Measurements from ENCODE around the gene GRIN2D.

Gene GRIN2D

GRCh38 chr19:48398375-48399235 is 5.1 kb downstream of the GRIN2D start:
- DNase-seq, result peak; percentile 93

GRCh38 chr19:48400018-48400742 is 6.7 kb downstream of the GRIN2D start:
- no peak for DNase-seq

- no peak for DNase-seq
These were observed 7.8 kb downstream of the GRIN2D start for GRCh38 chr19:48401287-48401686.

- DNase-seq, result peak; percentile 46
These were observed 10.1 kb downstream of the GRIN2D start for GRCh38 chr19:48403606-48404005.

GRCh38 chr19:48405010-48405659 is 11.7 kb downstream of the GRIN2D start:
- DNase-seq, result no peak

GRCh38 chr19:48405850-48406249 is 12.4 kb downstream of the GRIN2D start:
- DNase-seq, result no peak

- DNase-seq, result no peak
These were observed 20.6 kb downstream of the GRIN2D start for GRCh38 chr19:48413879-48414587.

- DNase-seq, result peak; percentile 59
These were observed 21.9 kb downstream of the GRIN2D start for GRCh38 chr19:48415395-48415794.

GRCh38 chr19:48415806-48416221 is 22.3 kb downstream of the GRIN2D start:
- no peak for DNase-seq

- no peak for DNase-seq
These were observed 24.0 kb downstream of the GRIN2D start for GRCh38 chr19:48417421-48417820.

- DNase-seq, result peak; percentile 16
These were observed 25.0 kb downstream of the GRIN2D start for GRCh38 chr19:48418317-48419064.

- peak; percentile 5 for DNase-seq
These were observed 25.9 kb downstream of the GRIN2D start for GRCh38 chr19:48419158-48419920.

GRCh38 chr19:48421548-48421947 is 28.1 kb downstream of the GRIN2D start:
- DNase-seq, result no peak

GRCh38 chr19:48424694-48425219 is 31.3 kb downstream of the GRIN2D start:
- DNase-seq, result peak; percentile 34

- no peak for DNase-seq
These were observed 35.2 kb downstream of the GRIN2D start for GRCh38 chr19:48428670-48429069.

GRCh38 chr19:48433337-48433736 is 39.9 kb downstream of the GRIN2D start:
- DNase-seq, result no peak

- no peak for DNase-seq
These were observed 43.1 kb downstream of the GRIN2D start for GRCh38 chr19:48436586-48436985.

- DNase-seq, result no peak
These were observed 48.0 kb downstream of the GRIN2D start for GRCh38 chr19:48441360-48442050.

- no peak for DNase-seq
These were observed 48.9 kb downstream of the GRIN2D start for GRCh38 chr19:48442116-48443035.
